ENCODE data around the gene MAMDC4.

DNA sequence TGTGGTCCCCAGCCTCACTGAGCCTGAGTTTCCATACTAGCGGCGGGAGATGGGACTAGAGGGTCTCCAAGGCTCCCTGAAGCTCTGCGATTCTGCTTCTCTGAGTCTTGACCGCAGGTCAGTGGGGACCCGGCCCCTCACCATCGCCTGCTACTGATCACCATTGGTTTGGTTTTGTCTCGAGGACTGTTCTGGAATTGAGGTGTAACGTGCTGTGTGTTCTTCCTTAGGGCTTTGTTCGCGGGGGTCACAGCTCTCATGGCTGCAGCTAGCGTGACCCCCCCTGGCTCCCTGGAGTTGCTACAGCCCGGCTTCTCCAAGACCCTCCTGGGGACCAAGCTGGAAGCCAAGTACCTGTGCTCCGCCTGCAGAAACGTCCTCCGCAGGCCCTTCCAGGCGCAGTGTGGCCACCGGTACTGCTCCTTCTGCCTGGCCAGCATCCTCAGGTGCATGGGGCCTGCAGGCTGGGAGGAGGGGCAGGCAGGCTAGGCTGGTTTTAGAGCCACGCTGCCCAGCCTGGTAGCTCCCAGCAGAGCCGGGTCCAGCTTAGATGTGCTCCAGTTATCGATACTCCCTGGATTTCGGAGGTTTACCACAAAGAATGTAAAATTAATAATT, 46.4 kb downstream of the MAMDC4 start:
- TF ChIP-seq, protein P1, sequence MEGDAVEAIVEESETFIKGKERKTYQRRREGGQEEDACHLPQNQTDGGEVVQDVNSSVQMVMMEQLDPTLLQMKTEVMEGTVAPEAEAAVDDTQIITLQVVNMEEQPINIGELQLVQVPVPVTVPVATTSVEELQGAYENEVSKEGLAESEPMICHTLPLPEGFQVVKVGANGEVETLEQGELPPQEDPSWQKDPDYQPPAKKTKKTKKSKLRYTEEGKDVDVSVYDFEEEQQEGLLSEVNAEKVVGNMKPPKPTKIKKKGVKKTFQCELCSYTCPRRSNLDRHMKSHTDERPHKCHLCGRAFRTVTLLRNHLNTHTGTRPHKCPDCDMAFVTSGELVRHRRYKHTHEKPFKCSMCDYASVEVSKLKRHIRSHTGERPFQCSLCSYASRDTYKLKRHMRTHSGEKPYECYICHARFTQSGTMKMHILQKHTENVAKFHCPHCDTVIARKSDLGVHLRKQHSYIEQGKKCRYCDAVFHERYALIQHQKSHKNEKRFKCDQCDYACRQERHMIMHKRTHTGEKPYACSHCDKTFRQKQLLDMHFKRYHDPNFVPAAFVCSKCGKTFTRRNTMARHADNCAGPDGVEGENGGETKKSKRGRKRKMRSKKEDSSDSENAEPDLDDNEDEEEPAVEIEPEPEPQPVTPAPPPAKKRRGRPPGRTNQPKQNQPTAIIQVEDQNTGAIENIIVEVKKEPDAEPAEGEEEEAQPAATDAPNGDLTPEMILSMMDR (IDR thresholded peaks at IDR 0.05), result no peak
- TF ChIP-seq POLR2A (IDR thresholded peaks at IDR 0.05), result no peak
